ENCODE results near the gene BEAN1.
"Not testable (repeated sequence)": the region's sequence is repeated elsewhere in the genome, so short reads cannot be mapped to it uniquely, and the experiment has no call there.

- TF ChIP-seq, protein P1, sequence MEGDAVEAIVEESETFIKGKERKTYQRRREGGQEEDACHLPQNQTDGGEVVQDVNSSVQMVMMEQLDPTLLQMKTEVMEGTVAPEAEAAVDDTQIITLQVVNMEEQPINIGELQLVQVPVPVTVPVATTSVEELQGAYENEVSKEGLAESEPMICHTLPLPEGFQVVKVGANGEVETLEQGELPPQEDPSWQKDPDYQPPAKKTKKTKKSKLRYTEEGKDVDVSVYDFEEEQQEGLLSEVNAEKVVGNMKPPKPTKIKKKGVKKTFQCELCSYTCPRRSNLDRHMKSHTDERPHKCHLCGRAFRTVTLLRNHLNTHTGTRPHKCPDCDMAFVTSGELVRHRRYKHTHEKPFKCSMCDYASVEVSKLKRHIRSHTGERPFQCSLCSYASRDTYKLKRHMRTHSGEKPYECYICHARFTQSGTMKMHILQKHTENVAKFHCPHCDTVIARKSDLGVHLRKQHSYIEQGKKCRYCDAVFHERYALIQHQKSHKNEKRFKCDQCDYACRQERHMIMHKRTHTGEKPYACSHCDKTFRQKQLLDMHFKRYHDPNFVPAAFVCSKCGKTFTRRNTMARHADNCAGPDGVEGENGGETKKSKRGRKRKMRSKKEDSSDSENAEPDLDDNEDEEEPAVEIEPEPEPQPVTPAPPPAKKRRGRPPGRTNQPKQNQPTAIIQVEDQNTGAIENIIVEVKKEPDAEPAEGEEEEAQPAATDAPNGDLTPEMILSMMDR (conservative IDR thresholded peaks at IDR 0.05; ENCODE audit: low read depth, low read length), result not testable (repeated sequence)
- TF ChIP-seq EZH2 (IDR thresholded peaks at IDR 0.05; ENCODE audit: low read length, unreplicated experiment); EZH2phosphoT487 (IDR thresholded peaks at IDR 0.05; ENCODE audit: borderline replicate concordance, low read length): not testable (repeated sequence)
These were observed 38.9 kb downstream of the BEAN1 start for GRCh38 chr16:66465946-66466345.

All from PC-3 (cell line).